Measurements from ENCODE around the gene ABLIM1.

DNA sequence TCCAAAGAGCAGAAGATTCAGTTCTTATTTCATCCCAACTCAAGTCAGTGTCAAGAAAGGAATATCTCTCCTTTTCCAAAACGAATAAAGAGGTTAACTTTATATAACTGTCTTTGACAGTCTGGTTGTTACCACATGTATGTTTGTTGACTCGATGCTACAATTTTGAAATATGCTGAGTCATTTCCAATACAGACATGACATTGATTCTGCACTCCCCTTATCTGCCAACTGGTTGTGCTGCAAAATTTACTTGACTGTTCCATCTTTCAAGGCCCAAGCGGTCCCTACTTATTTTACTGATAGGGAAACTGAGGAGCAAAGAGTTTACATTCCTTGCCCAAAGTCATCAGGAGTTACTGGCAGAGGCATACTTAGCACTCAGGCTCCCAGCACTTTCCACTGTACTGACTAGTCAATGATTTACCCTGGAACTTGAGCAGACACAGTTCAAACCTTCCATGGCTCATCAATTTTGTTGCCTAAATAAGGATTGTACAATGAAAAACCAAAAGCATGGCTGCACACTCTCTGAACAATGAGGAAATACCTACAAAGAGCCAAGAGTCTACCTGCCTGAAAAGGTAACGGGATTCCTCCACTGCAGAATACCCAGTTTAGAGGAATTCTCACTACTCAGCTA, 52.8 kb downstream of the ABLIM1 start:
- TF ChIP-seq, protein P1, sequence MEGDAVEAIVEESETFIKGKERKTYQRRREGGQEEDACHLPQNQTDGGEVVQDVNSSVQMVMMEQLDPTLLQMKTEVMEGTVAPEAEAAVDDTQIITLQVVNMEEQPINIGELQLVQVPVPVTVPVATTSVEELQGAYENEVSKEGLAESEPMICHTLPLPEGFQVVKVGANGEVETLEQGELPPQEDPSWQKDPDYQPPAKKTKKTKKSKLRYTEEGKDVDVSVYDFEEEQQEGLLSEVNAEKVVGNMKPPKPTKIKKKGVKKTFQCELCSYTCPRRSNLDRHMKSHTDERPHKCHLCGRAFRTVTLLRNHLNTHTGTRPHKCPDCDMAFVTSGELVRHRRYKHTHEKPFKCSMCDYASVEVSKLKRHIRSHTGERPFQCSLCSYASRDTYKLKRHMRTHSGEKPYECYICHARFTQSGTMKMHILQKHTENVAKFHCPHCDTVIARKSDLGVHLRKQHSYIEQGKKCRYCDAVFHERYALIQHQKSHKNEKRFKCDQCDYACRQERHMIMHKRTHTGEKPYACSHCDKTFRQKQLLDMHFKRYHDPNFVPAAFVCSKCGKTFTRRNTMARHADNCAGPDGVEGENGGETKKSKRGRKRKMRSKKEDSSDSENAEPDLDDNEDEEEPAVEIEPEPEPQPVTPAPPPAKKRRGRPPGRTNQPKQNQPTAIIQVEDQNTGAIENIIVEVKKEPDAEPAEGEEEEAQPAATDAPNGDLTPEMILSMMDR (IDR thresholded peaks at IDR 0.05; ENCODE audit: low read length), result no peak
- no peak for TF ChIP-seq EZH2phosphoT487 (IDR thresholded peaks at IDR 0.05; ENCODE audit: low read length)
- TF ChIP-seq EZH2 (optimal IDR thresholded peaks at IDR 0.05; ENCODE audit: low read depth, low read length), result no peak

Measured in MM.1S (cell line).